RPMI8226 (cell line): ENCODE measurements around the gene FBXL17.

Experiments
- DNase-seq: peaks from one replicate; pipeline ENCODE4 v3.0.0-alpha.2; 2015

FBXL17 gene

DNA sequence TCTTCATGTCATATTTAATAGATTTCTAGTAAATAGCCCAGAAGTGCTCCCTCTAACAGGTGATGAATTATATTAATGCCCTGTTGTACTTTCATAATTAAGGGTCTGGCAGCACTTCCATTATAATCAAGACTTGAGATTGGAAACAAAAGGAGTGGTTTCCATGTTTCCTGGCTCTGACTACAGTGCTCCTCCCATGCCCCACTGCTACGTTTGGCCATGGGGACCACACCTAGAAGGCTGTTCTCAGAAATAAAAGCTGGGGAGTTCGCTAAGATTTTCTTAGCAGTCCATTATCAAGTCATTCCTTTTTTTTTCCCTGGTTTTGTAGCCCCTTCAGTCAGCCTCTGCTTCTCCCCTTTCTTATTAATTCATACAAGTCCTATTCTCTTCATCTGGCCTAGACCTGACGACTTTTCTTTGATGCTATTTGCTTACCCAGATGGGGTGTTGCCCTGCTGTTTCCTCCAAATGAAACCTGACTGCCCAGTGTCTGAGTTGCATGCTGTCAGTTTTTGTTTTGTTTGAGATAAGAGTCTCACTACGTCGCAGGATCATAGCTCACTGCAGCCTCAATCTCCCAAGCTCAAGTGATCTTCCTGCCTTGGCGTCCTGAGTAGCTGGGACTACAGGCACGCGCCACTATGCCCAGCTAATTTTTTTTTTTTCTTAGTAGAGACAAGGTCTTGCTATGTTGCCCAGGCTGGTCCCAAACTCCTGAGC is 399.0 kb downstream of the FBXL17 start:
- DNase-seq, result no peak

DNA sequence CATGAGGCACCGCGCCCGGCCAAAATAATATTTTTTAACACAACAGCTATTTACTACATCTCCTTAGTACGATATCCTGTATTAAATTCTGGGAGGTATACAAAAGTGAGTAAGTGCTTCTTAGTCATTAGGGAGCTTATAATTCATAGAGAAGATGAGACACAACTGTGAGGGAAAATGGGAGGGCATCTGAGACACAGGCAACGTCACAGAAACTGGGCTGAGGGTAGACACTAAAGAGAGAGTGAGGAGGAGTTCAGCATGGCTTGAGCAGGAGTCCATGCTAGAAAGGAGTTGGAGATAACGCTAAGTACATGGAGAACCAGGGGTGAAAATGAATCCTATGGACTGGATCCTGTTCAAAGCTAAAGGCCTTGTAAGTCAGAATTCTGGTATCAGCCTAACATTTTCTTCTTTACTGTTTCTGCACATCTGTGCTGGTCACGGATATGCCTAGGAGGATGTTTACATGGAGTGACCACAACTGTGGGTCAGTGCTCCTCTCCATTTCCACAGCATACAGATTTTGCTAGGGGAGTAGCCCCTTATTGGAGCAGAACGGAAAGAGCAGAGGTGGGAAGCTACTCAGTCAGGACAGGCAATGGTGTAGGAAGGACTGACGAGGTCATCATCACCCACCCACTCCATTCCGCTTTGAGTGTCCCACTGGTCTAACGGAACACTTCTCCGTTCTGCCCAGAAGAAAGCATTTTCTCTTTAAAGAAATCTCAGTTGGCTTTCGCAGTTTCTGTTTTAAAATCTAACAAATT is 400.8 kb downstream of the FBXL17 start:
- DNase-seq, result no peak

GRCh38 chr5:107979900-107980299 is 402.0 kb downstream of the FBXL17 start:
- DNase-seq, result no peak

DNA sequence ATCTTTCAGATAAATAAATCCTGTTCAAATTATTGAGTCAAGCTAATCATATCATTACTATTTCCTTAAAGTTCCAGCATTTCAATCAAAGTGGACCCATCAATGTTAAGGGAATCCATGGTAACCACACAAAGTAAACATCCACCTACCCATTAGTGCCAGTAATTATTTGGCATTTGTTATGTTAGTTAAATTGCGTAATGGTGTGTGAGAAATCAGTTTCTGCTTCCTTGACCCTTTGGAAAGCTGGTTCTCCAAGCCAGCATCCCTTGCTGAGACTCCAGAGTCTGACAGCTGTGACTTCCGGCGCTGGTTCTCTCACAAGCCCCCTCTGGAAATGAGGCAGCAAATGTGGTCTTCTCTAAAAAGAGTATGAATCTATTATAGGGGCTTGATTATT is 402.6 kb downstream of the FBXL17 start:
- no peak for DNase-seq

GRCh38 chr5:107977550-107978071 is 404.3 kb downstream of the FBXL17 start:
- DNase-seq, result no peak

GRCh38 chr5:107975568-107975967 is 406.3 kb downstream of the FBXL17 start:
- no peak for DNase-seq

DNA sequence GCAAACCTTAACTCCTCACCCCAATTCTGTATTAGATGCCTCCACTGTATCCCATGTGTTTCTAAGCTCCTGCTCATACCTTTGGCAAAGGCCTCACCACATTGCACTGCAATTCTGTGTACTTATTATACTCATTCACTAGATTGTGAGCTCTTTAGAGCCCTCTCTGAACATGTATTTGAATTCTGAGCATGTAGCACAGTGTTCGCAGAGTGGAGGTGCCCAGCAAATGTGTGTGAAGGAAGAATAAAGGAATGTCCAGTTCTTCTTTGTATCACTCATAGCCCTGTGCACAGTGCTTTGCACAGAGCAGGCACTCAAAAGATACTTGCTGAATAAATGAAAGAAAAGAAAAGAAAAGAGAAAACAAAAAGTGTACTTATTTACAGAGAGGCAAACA is 410.1 kb downstream of the FBXL17 start:
- no peak for DNase-seq

DNA sequence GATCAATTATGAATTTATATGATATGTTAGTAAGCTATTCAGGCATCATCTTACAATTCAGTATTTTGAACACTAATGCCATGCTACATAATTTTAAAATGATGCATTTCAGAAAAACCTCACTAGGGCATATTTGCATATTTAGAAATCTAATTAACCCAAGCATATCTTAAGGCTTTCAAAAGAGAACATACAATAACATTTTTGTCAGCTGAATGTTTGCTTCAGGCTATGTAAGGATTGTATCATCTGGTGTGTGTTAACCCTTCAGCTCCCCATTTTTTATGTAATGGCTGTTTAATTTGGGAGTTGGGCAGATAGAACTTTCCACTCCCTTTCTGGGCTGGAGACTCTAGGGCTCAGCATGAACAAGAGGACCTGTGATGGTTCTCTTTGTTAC is 412.1 kb downstream of the FBXL17 start:
- no peak for DNase-seq

GRCh38 chr5:107968998-107969397 is 412.9 kb downstream of the FBXL17 start:
- no peak for DNase-seq

- DNase-seq, result no peak
These were observed 413.5 kb downstream of the FBXL17 start for GRCh38 chr5:107968406-107968843.

- no peak for DNase-seq
These were observed 415.7 kb downstream of the FBXL17 start for GRCh38 chr5:107966201-107966600.

GRCh38 chr5:107964722-107965121 is 417.2 kb downstream of the FBXL17 start:
- DNase-seq, result no peak

GRCh38 chr5:107959573-107960279 is 422.2 kb downstream of the FBXL17 start:
- DNase-seq, result no peak

GRCh38 chr5:107958861-107959260 is 423.0 kb downstream of the FBXL17 start:
- no peak for DNase-seq

GRCh38 chr5:107958432-107958831 is 423.5 kb downstream of the FBXL17 start:
- no peak for DNase-seq

- DNase-seq, result no peak
These were observed 424.8 kb downstream of the FBXL17 start for GRCh38 chr5:107957051-107957450.

DNA sequence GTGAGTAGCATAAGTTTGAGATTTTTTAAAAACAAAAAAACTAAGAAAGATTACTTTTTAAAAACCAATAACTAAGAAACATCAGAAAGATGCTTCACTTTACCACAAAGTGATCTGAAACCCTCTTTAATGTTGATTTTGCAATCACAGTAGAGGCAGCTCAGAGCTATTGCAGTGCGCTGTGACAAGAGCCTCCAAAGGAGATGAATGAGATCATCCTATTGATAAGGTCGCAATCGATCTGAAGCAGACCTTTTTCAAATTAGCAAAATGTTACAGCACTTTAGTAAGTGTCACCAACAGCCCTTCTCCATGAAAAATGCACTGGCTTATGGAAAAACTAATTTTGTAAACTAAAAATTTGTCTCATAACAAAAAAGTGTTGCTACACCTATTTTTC is 426.6 kb downstream of the FBXL17 start:
- DNase-seq, result no peak

GRCh38 chr5:107954254-107954653 is 427.6 kb downstream of the FBXL17 start:
- no peak for DNase-seq

DNA sequence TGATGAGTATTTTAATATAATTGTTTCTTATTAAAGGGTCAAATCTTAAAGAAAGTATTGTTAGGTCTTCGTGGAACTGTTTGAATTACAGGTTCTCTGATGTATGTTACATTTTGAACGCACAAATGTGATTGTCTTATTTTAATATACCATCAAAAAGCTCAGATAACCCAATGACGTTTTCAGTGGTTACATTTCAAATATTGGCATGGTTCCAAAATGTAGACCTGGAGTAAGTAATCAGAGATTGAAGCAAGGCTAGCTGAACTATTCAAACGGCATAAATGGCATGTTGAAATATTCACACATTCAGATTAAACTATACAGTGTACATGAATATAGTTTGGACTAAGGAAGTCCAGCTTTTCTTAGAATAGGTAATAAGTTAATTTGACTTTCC is 429.4 kb downstream of the FBXL17 start:
- no peak for DNase-seq

DNA sequence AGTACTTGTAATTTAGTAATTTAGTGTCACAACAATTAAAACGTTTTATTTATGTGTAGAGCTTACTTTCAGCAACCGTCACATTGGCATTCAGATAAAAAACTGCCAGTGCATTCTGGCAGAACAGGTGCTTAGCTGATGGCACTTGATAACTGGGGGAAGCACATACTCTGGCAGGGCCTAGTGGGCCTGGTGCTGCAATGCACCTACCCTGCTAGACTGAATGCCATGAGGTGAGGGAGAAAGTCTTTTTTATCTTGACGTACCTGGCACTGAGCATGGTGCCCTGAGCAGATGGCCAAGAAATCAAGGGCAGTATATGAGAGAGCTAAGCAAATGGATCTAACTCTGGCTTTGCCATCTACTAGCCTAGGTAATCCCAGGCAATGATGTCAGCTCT is 430.6 kb downstream of the FBXL17 start:
- DNase-seq, result no peak

GRCh38 chr5:107950776-107951175 is 431.1 kb downstream of the FBXL17 start:
- no peak for DNase-seq

DNA sequence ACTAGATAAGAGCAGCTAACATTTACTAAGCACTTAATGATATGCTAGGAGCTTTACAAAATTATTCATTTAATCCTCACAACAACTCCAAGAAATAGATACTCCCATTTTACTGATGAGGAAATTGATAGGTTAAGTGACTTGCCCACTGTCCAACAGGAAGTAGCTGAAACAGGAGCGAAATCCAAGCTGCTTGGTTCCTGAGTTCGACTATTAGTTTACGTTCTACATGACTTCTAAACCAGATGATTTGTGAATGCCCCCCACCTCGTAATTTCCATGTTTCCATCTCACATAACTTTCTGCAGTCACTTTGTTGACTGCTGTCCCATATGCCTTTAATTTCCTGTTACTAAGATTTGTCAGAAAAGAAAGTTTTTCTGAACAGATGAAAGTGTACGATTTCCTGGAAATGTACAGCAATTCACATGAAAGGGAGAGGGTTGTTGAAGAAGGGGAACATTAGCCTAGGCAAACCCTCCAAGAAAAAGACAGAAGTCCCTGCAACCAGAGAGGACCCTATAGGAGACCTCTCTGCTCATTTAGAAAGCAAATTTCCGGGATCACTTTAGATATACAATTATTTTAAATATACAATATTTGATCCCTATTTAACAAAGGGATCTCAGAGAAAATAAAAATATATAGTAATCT is 432.1 kb downstream of the FBXL17 start:
- no peak for DNase-seq

DNA sequence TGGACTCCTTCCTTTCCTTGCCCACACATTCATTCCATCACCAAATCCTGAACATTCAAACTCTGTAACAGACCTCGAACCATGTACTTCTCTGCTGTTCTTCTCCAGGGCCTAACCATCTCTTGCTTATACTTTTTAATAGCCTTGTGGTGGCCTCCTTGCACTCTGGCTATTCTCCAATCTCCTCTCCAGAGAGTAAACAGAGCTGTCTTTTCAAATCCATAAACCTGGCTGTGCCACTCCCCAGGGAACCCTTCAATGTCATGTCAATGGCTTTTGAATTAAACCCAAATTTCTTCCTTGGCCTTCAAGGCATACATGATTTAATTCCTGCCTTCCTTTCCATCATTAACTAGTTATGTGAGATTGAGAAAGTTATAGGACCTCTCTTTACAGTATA is 433.5 kb downstream of the FBXL17 start:
- DNase-seq, result no peak
